Measurements from ENCODE around the gene RAMACL.

DNA sequence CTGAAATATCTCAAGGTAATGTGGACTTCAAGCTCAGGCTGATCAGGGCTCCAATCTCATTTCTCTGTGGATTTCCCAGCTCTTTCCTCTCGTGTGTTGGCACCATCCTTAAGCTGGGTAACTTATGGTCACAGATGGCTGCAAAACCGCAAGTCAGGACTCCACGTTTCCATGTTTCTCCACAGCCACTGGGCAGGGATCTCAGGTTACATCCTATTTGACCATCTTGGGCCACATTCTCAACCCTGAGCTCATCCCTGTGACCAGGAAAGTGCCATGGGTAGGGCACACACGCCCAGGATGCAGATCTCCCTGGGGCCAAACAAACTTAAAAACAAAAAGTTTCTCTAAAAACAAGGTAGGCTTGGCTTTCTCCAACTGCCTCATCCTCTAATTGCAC lies 25.2 kb upstream of the RAMACL start:
- TF ChIP-seq, protein P1, sequence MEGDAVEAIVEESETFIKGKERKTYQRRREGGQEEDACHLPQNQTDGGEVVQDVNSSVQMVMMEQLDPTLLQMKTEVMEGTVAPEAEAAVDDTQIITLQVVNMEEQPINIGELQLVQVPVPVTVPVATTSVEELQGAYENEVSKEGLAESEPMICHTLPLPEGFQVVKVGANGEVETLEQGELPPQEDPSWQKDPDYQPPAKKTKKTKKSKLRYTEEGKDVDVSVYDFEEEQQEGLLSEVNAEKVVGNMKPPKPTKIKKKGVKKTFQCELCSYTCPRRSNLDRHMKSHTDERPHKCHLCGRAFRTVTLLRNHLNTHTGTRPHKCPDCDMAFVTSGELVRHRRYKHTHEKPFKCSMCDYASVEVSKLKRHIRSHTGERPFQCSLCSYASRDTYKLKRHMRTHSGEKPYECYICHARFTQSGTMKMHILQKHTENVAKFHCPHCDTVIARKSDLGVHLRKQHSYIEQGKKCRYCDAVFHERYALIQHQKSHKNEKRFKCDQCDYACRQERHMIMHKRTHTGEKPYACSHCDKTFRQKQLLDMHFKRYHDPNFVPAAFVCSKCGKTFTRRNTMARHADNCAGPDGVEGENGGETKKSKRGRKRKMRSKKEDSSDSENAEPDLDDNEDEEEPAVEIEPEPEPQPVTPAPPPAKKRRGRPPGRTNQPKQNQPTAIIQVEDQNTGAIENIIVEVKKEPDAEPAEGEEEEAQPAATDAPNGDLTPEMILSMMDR (IDR thresholded peaks at IDR 0.05), result no peak
- no peak for TF ChIP-seq POLR2A (IDR thresholded peaks at IDR 0.05)
